Esophagus squamous epithelium (tissue), 5 donors: ENCODE data around the gene HOXD9. TPM values are rescaled to one million over a fixed set of nuclear protein-coding genes. Genes with fewer than 3 reads are reported as not detected.

Experiments
- DNase-seq: peaks from one replicate; lab custom pipeline; 2025; lab: John Stamatoyannopoulos, UW
- H3K27ac ChIP-seq, 4 donors: fragments of 200-600 bp; sonication (generic); one replicate each; pipeline ENCODE4 v1.5.1; 2016 to 2019; ENCODE audit warnings: mild to moderate bottlenecking in 1 of 4
- H3K27me3 ChIP-seq, 4 donors: fragments of 200-600 bp; sonication (generic); 1 replicate in 3 of 4; 2 replicates in 1 of 4; pipeline versions ENCODE4 v1.5.1 to v1.6.0; 2017 to 2021; ENCODE audit warnings: antibody characterized with exemption in 1 of 4
- H3K36me3 ChIP-seq, 3 donors: fragments of 200-600 bp; sonication (generic); one replicate each; pipeline ENCODE4 v1.5.1; 2016 to 2019
- H3K4me1 ChIP-seq, 3 donors: fragments of 200-600 bp; sonication (generic); one replicate each; pipeline ENCODE4 v1.5.1; 2017 to 2019
- H3K4me3 ChIP-seq, 4 donors: fragments of 200-600 bp; sonication (generic); 1 replicate in 3 of 4; 2 replicates in 1 of 4; pipeline ENCODE4 v1.5.1; 2016 to 2019; ENCODE audit warnings: mild to moderate bottlenecking in 2 of 4, moderate library complexity in 1 of 4
- H3K9me3 ChIP-seq, 3 donors: fragments of 200-600 bp; sonication (generic); one replicate each; pipeline ENCODE4 v1.5.1; 2016 to 2019
- CTCF ChIP-seq, 6 experiments: fragments of 450-650 bp in 4 of 6; fragments of 200-600 bp in 2 of 6; sonication (generic) in 2 of 6; IDR thresholded peaks; one replicate each; pipeline ENCODE4 v1.5.1; 2016 to 2019; ENCODE audit warnings: antibody characterized with exemption in 6 of 6, mild to moderate bottlenecking in 4 of 6, moderate library complexity in 4 of 6
- POLR2A ChIP-seq, 4 donors: fragments of 450-650 bp; IDR thresholded peaks; one replicate each; pipeline ENCODE4 v1.6.1; 2017; ENCODE audit warnings: antibody characterized with exemption in 4 of 4, mild to moderate bottlenecking in 4 of 4, moderate library complexity in 3 of 4
- WGBS, 2 donors: methylation state at CpG; one replicate each; pipeline ENCODE4 v1.1.5; 2018; 5-methylcytosine and 5-hydroxymethylcytosine counted together
- intact Hi-C: fragments of 100-400 bp; cut with DNase I; formaldehyde crosslinking; loops from one replicate; pipeline ENCODE4 v1.15.0; 2022
- total RNA-seq, 4 donors: library from RNA; depleted of rRNA; stranded (reverse); fragments of >200 nt; gene quantifications; one replicate each; pipeline ENCODE4 v1.1.0, GENCODE V29; 2016
- donor health status: DM: yes; HTN: yes; CAD: no.

Gene HOXD9
- total RNA-seq, 4 donors from 2014 or later: 0.61 to 3.4 TPM; not detected in 2

GRCh38 chr2:176097820-176098365 lies 24.6 kb upstream of the HOXD9 start:
- intact Hi-C loops: loop anchor here (10.0 kb wide), 1 partner anchor 413 kb away; no protein-coding TSS in a partner anchor
- Histone ChIP-seq H3K4me1 (peaks cover 24 to 52% (median 26%) of the 10 kb centered on the region in 3 donors), H3K9me3 (no peaks in the 10 kb centered on the region), H3K27me3 (peaks cover 51 to 100% (median 86%) of the 10 kb centered on the region in 4 donors), H3K27ac (no peak overlapping the region), H3K4me3 (peak overlapping the region in 3 of 4 donors; percentile 28 to 63 (median 40)), H3K36me3 (no peaks in the 10 kb centered on the region)
- DNase-seq: no peak
- 1 to 3% methylated on average over 14 to 15 of the region's 18 CpGs for WGBS, 2 donors
- TF ChIP-seq POLR2A (IDR thresholded peaks at IDR 0.05) (no peak), CTCF (IDR thresholded peaks at IDR 0.05) (no peak)

- H3K27me3 ChIP-seq: peaks cover 45 to 100% (median 85%) of the 10 kb centered on the region in 4 donors
- DNase-seq: no peak
- no peaks in the 10 kb centered on the region for H3K9me3 ChIP-seq
- H3K36me3 ChIP-seq: no peaks in the 10 kb centered on the region
- no peak overlapping the region for H3K27ac ChIP-seq
- H3K4me1 ChIP-seq: peaks cover 17 to 46% (median 20%) of the 10 kb centered on the region in 3 donors
- H3K4me3 ChIP-seq: no peak overlapping the region
- TF ChIP-seq POLR2A (IDR thresholded peaks at IDR 0.05): no peak
- no peak for TF ChIP-seq CTCF (IDR thresholded peaks at IDR 0.05)
- intact Hi-C loops: loop anchor here (10.0 kb wide), 1 partner anchor 414 kb away; no protein-coding TSS in a partner anchor
- WGBS, 2 donors: 5 to 13% methylated on average over 5 to 19 of the region's 35 CpGs
Observed at GRCh38 chr2:176098366-176099158, 24.0 kb upstream of the HOXD9 start.

- H3K4me3 ChIP-seq: no peak overlapping the region
- peaks cover 51 to 100% (median 86%) of the 10 kb centered on the region in 4 donors for H3K27me3 ChIP-seq
- intact Hi-C loops: loop anchor here (10.0 kb wide), 1 partner anchor 414 kb away; no protein-coding TSS in a partner anchor
- TF ChIP-seq POLR2A (IDR thresholded peaks at IDR 0.05) (no peak), CTCF (IDR thresholded peaks at IDR 0.05) (no peak)
- no peaks in the 10 kb centered on the region for H3K9me3 ChIP-seq
- DNase-seq: no peak
- no peak overlapping the region for H3K27ac ChIP-seq
- 4 to 22% methylated on average over 13 to 20 of the region's 30 CpGs for WGBS, 2 donors
- no peaks in the 10 kb centered on the region for H3K36me3 ChIP-seq
- peaks cover 17 to 48% (median 24%) of the 10 kb centered on the region in 3 donors for H3K4me1 ChIP-seq
Observed at GRCh38 chr2:176099159-176099727, 23.3 kb upstream of the HOXD9 start.

GRCh38 chr2:176099728-176100546 lies 22.6 kb upstream of the HOXD9 start, which contains the start of gene HOXD12:
Gene HOXD12, plus strand, starts transcription at chr2:176099795. Its CDS starts 7 bp downstream, at chr2:176099802.
- WGBS, 2 donors: 18 to 22% methylated on average over 3 to 39 of the region's 70 CpGs
- DNase-seq: no peak
- Histone ChIP-seq H3K4me1 (peaks cover 24 to 55% (median 31%) of the 10 kb centered on the region in 3 donors), H3K4me3 (no peak within 1 kb of the TSS), H3K9me3 (no peaks in the 10 kb centered on the region), H3K27ac (no peak within 1 kb of the TSS), H3K36me3 (no peaks in the 10 kb centered on the region), H3K27me3 (peaks cover 49 to 100% (median 85%) of the 10 kb centered on the region in 4 donors)
- TF ChIP-seq POLR2A (IDR thresholded peaks at IDR 0.05) (no peak), CTCF (IDR thresholded peaks at IDR 0.05) (no peak)
- intact Hi-C loops: loop anchor here (10.0 kb wide), 1 partner anchor 415 kb away; no protein-coding TSS in a partner anchor
